ENCODE results near the gene ATRNL1. TPM values are rescaled to one million over a fixed set of nuclear protein-coding genes. Genes with fewer than 3 reads are reported as not detected.

The ATRNL1 gene
- total and polyA plus RNA-seq, 7 experiments from 2014 or later: 0.46 to 1.0 TPM; not detected in 5

- Mint-ChIP-seq H3K4me1 (no peaks in the 10 kb centered on the region), H3K27me3 (peaks cover 0 to 14% (median 0%) of the 10 kb centered on the region in 5 donors), H3K36me3 (no peaks in the 10 kb centered on the region), H3K9me3 (peaks cover 0 to 8% (median 0%) of the 10 kb centered on the region in 11 donors), H3K4me3 (no peak overlapping the region), H3K27ac (no peak overlapping the region)
- Histone ChIP-seq H3K27me3 (ENCODE audit: control insufficient read depth in 2 of 2, insufficient read depth in 2 of 2, low read length in 2 of 2) (no peaks in the 10 kb centered on the region), H3K4me1 (ENCODE audit: control insufficient read depth in 2 of 2, insufficient read depth in 2 of 2, low read length in 2 of 2) (no peaks in the 10 kb centered on the region), H3K27ac (ENCODE audit: low read depth, low read length) (no peak overlapping the region), H3K4me3 (ENCODE audit: low read length) (no peak overlapping the region), H3K36me3 (ENCODE audit: control insufficient read depth in 2 of 3, insufficient read depth in 3 of 3, low read length in 3 of 3) (no peaks in the 10 kb centered on the region), H3K9me3 (ENCODE audit: control insufficient read depth in 2 of 3, low read length in 3 of 3) (no peaks in the 10 kb centered on the region)
- POLR2A ChIA-PET: no interaction called here
- no peak for DNase-seq
- ATAC-seq: no peak
- CTCF ChIA-PET: no interaction called here
- intact Hi-C loops (cut with micrococcal nuclease): no loop called here
These were observed 708.3 kb downstream of the ATRNL1 start for GRCh38 chr10:115801457-115801856.

- H3K4me3 ChIP-seq (ENCODE audit: low read length): no peak overlapping the region
- POLR2A ChIA-PET: no interaction called here
- CTCF ChIA-PET: no interaction called here
- H3K4me3 Mint-ChIP-seq: no peak overlapping the region
- H3K36me3 ChIP-seq (ENCODE audit: control insufficient read depth in 2 of 3, insufficient read depth in 3 of 3, low read length in 3 of 3): no peaks in the 10 kb centered on the region
- no peaks in the 10 kb centered on the region for H3K27me3 ChIP-seq (ENCODE audit: control insufficient read depth in 2 of 2, insufficient read depth in 2 of 2, low read length in 2 of 2)
- intact Hi-C loops (cut with micrococcal nuclease): no loop called here
- H3K36me3 Mint-ChIP-seq: no peaks in the 10 kb centered on the region
- H3K27ac Mint-ChIP-seq: no peak overlapping the region
- ATAC-seq (no peak), DNase-seq (no peak)
- H3K9me3 ChIP-seq (ENCODE audit: control insufficient read depth in 2 of 3, low read length in 3 of 3): no peaks in the 10 kb centered on the region
- no peaks in the 10 kb centered on the region for H3K4me1 Mint-ChIP-seq
- no peaks in the 10 kb centered on the region for H3K4me1 ChIP-seq (ENCODE audit: control insufficient read depth in 2 of 2, insufficient read depth in 2 of 2, low read length in 2 of 2)
- H3K27ac ChIP-seq (ENCODE audit: low read depth, low read length): no peak overlapping the region
- peaks cover 0 to 7% (median 0%) of the 10 kb centered on the region in 11 donors for H3K9me3 Mint-ChIP-seq
- H3K27me3 Mint-ChIP-seq: peaks cover 0 to 14% (median 0%) of the 10 kb centered on the region in 5 donors
These were observed 708.8 kb downstream of the ATRNL1 start for GRCh38 chr10:115801992-115802391.

- peaks cover 0 to 14% (median 0%) of the 10 kb centered on the region in 5 donors for H3K27me3 Mint-ChIP-seq
- no peaks in the 10 kb centered on the region for H3K36me3 ChIP-seq (ENCODE audit: control insufficient read depth in 2 of 3, insufficient read depth in 3 of 3, low read length in 3 of 3)
- no peak overlapping the region for H3K27ac ChIP-seq (ENCODE audit: low read depth, low read length)
- H3K4me3 ChIP-seq (ENCODE audit: low read length): no peak overlapping the region
- H3K4me3 Mint-ChIP-seq: no peak overlapping the region
- no peaks in the 10 kb centered on the region for H3K27me3 ChIP-seq (ENCODE audit: control insufficient read depth in 2 of 2, insufficient read depth in 2 of 2, low read length in 2 of 2)
- no peaks in the 10 kb centered on the region for H3K4me1 Mint-ChIP-seq
- no peaks in the 10 kb centered on the region for H3K36me3 Mint-ChIP-seq
- intact Hi-C loops (cut with micrococcal nuclease): no loop called here
- no peaks in the 10 kb centered on the region for H3K4me1 ChIP-seq (ENCODE audit: control insufficient read depth in 2 of 2, insufficient read depth in 2 of 2, low read length in 2 of 2)
- H3K27ac Mint-ChIP-seq: no peak overlapping the region
- no peaks in the 10 kb centered on the region for H3K9me3 ChIP-seq (ENCODE audit: control insufficient read depth in 2 of 3, low read length in 3 of 3)
- CTCF ChIA-PET: no interaction called here
- peaks cover 0 to 7% (median 0%) of the 10 kb centered on the region in 11 donors for H3K9me3 Mint-ChIP-seq
- ATAC-seq (no peak), DNase-seq (no peak)
- POLR2A ChIA-PET: no interaction called here
These were observed 709.7 kb downstream of the ATRNL1 start for GRCh38 chr10:115802911-115803310.

- H3K4me3 ChIP-seq (ENCODE audit: low read length): no peak overlapping the region
- H3K36me3 ChIP-seq (ENCODE audit: control insufficient read depth in 2 of 3, insufficient read depth in 3 of 3, low read length in 3 of 3): no peaks in the 10 kb centered on the region
- no peaks in the 10 kb centered on the region for H3K9me3 ChIP-seq (ENCODE audit: control insufficient read depth in 2 of 3, low read length in 3 of 3)
- H3K9me3 Mint-ChIP-seq: peaks cover 0 to 5% (median 0%) of the 10 kb centered on the region in 11 donors
- no peaks in the 10 kb centered on the region for H3K27me3 ChIP-seq (ENCODE audit: control insufficient read depth in 2 of 2, insufficient read depth in 2 of 2, low read length in 2 of 2)
- no peak for DNase-seq
- CTCF ChIA-PET: no interaction called here
- H3K27me3 Mint-ChIP-seq: peaks cover 0 to 3% (median 0%) of the 10 kb centered on the region in 5 donors
- intact Hi-C loops (cut with micrococcal nuclease): no loop called here
- POLR2A ChIA-PET: no interaction called here
- no peak overlapping the region for H3K27ac ChIP-seq (ENCODE audit: low read depth, low read length)
- no peak overlapping the region for H3K27ac Mint-ChIP-seq
- no peak for ATAC-seq
- H3K36me3 Mint-ChIP-seq: no peaks in the 10 kb centered on the region
- no peak overlapping the region for H3K4me3 Mint-ChIP-seq
- H3K4me1 ChIP-seq (ENCODE audit: control insufficient read depth in 2 of 2, insufficient read depth in 2 of 2, low read length in 2 of 2): no peaks in the 10 kb centered on the region
- peaks cover 0 to 1% (median 0%) of the 10 kb centered on the region in 7 donors for H3K4me1 Mint-ChIP-seq
These were observed 721.4 kb downstream of the ATRNL1 start for GRCh38 chr10:115814542-115814941.

GRCh38 chr10:115818012-115818411 lies 724.8 kb downstream of the ATRNL1 start:
- Histone ChIP-seq H3K4me3 (ENCODE audit: low read length) (no peak overlapping the region), H3K27me3 (ENCODE audit: control insufficient read depth in 2 of 2, insufficient read depth in 2 of 2, low read length in 2 of 2) (no peaks in the 10 kb centered on the region), H3K36me3 (ENCODE audit: control insufficient read depth in 2 of 3, insufficient read depth in 3 of 3, low read length in 3 of 3) (no peaks in the 10 kb centered on the region), H3K4me1 (ENCODE audit: control insufficient read depth in 2 of 2, insufficient read depth in 2 of 2, low read length in 2 of 2) (no peaks in the 10 kb centered on the region), H3K9me3 (ENCODE audit: control insufficient read depth in 2 of 3, low read length in 3 of 3) (no peaks in the 10 kb centered on the region), H3K27ac (ENCODE audit: low read depth, low read length) (no peak overlapping the region)
- CTCF ChIA-PET: no interaction called here
- intact Hi-C loops (cut with micrococcal nuclease): no loop called here
- Mint-ChIP-seq H3K9me3 (peaks cover 0 to 19% (median 5%) of the 10 kb centered on the region in 11 donors), H3K4me1 (peaks cover 0 to 1% (median 0%) of the 10 kb centered on the region in 7 donors), H3K27ac (no peak overlapping the region), H3K27me3 (peaks cover 0 to 4% (median 0%) of the 10 kb centered on the region in 5 donors), H3K36me3 (no peaks in the 10 kb centered on the region), H3K4me3 (no peak overlapping the region)
- DNase-seq (no peak), ATAC-seq (no peak)
- POLR2A ChIA-PET: no interaction called here

- intact Hi-C loops (cut with micrococcal nuclease): no loop called here
- peaks cover 0 to 18% (median 10%) of the 10 kb centered on the region in 11 donors for H3K9me3 Mint-ChIP-seq
- Histone ChIP-seq H3K27ac (ENCODE audit: low read depth, low read length) (no peak overlapping the region), H3K4me1 (ENCODE audit: control insufficient read depth in 2 of 2, insufficient read depth in 2 of 2, low read length in 2 of 2) (no peaks in the 10 kb centered on the region), H3K4me3 (ENCODE audit: low read length) (no peak overlapping the region), H3K36me3 (ENCODE audit: control insufficient read depth in 2 of 3, insufficient read depth in 3 of 3, low read length in 3 of 3) (no peaks in the 10 kb centered on the region), H3K27me3 (ENCODE audit: control insufficient read depth in 2 of 2, insufficient read depth in 2 of 2, low read length in 2 of 2) (no peaks in the 10 kb centered on the region), H3K9me3 (ENCODE audit: control insufficient read depth in 2 of 3, low read length in 3 of 3) (no peaks in the 10 kb centered on the region)
- no peak for ATAC-seq
- CTCF ChIA-PET: no interaction called here
- POLR2A ChIA-PET: no interaction called here
- H3K27me3 Mint-ChIP-seq: no peaks in the 10 kb centered on the region
- H3K4me3 Mint-ChIP-seq: no peak overlapping the region
- DNase-seq: no peak
- H3K36me3 Mint-ChIP-seq: no peaks in the 10 kb centered on the region
- H3K4me1 Mint-ChIP-seq: no peaks in the 10 kb centered on the region
- no peak overlapping the region for H3K27ac Mint-ChIP-seq
These were observed 733.2 kb downstream of the ATRNL1 start for GRCh38 chr10:115826396-115826795.

GRCh38 chr10:115827231-115828009 lies 734.3 kb downstream of the ATRNL1 start:
- H3K27ac ChIP-seq (ENCODE audit: low read depth, low read length): no peak overlapping the region
- intact Hi-C loops (cut with micrococcal nuclease): no loop called here
- H3K4me1 ChIP-seq (ENCODE audit: control insufficient read depth in 2 of 2, insufficient read depth in 2 of 2, low read length in 2 of 2): no peaks in the 10 kb centered on the region
- H3K4me1 Mint-ChIP-seq: no peaks in the 10 kb centered on the region
- ChIA-PET CTCF (no interaction called here), POLR2A (no interaction called here)
- H3K36me3 Mint-ChIP-seq: no peaks in the 10 kb centered on the region
- H3K27me3 ChIP-seq (ENCODE audit: control insufficient read depth in 2 of 2, insufficient read depth in 2 of 2, low read length in 2 of 2): no peaks in the 10 kb centered on the region
- no peaks in the 10 kb centered on the region for H3K9me3 ChIP-seq (ENCODE audit: control insufficient read depth in 2 of 3, low read length in 3 of 3)
- DNase-seq (no peak), ATAC-seq (no peak)
- no peaks in the 10 kb centered on the region for H3K27me3 Mint-ChIP-seq
- H3K36me3 ChIP-seq (ENCODE audit: control insufficient read depth in 2 of 3, insufficient read depth in 3 of 3, low read length in 3 of 3): no peaks in the 10 kb centered on the region
- no peak overlapping the region for H3K4me3 Mint-ChIP-seq
- H3K9me3 Mint-ChIP-seq: peaks cover 0 to 11% (median 5%) of the 10 kb centered on the region in 11 donors
- H3K27ac Mint-ChIP-seq: no peak overlapping the region
- H3K4me3 ChIP-seq (ENCODE audit: low read length): no peak overlapping the region
